HepG2 (cell line): ENCODE measurements around the gene NARF. TPM values are rescaled to one million over a fixed set of nuclear protein-coding genes. Genes with fewer than 3 reads are reported as not detected.

Experiments used
- CCDC6 ChIP-seq: sonication (generic); formaldehyde crosslinking; IDR thresholded peaks from 2 replicates; pipeline ENCODE4 v1.8.1; 2022; ENCODE audit warnings: mild to moderate bottlenecking, missing genetic modification reagents, moderate library complexity
- CREB3 ChIP-seq: sonication (generic); formaldehyde crosslinking; IDR thresholded peaks from 2 replicates; pipeline ENCODE4 v1.5.0; 2020; ENCODE audit warnings: missing genetic modification reagents
- GFI1 ChIP-seq: sonication (generic); formaldehyde crosslinking; IDR thresholded peaks from 2 replicates; pipeline ENCODE4 v1.5.0; 2020; ENCODE audit warnings: missing genetic modification reagents, mild to moderate bottlenecking, borderline replicate concordance
- HBP1 ChIP-seq: IDR thresholded peaks from 2 replicates; pipeline ENCODE4 v1.6.1; 2016; ENCODE audit warnings: low read depth, control low read depth
- HIC2 ChIP-seq: sonication (generic); formaldehyde crosslinking; IDR thresholded peaks from 2 replicates; pipeline ENCODE4 v1.9.0; 2022; ENCODE audit warnings: low read depth, missing genetic modification reagents
- IKZF4 ChIP-seq: sonication (generic); formaldehyde crosslinking; IDR thresholded peaks from 2 replicates; pipeline ENCODE4 v1.5.1; 2020; ENCODE audit warnings: borderline replicate concordance, mild to moderate bottlenecking, low read depth, missing genetic modification reagents; ENCODE audit errors: not compliant biosample characterization
- IRX3 ChIP-seq: sonication (generic); formaldehyde crosslinking; IDR thresholded peaks from 2 replicates; pipeline ENCODE4 v1.8.1; 2023; ENCODE audit warnings: mild to moderate bottlenecking, low read depth, missing genetic modification reagents, borderline replicate concordance
- KLF15 ChIP-seq: sonication (generic); formaldehyde crosslinking; IDR thresholded peaks from 2 replicates; pipeline ENCODE4 v1.8.1; 2023; ENCODE audit warnings: borderline replicate concordance, mild to moderate bottlenecking, inconsistent platforms, missing genetic modification reagents, mixed read lengths
- MXD4 ChIP-seq: IDR thresholded peaks from 2 replicates; pipeline ENCODE4 v1.6.1; 2016; ENCODE audit warnings: mild to moderate bottlenecking, missing biosample characterization, missing genetic modification reagents
- PREB ChIP-seq: sonication (generic); formaldehyde crosslinking; IDR thresholded peaks from 2 replicates; pipeline ENCODE4 v1.4.0; 2020; ENCODE audit warnings: missing genetic modification reagents
- TRAFD1 ChIP-seq: sonication (generic); formaldehyde crosslinking; IDR thresholded peaks from 2 replicates; pipeline ENCODE4 v1.5.1; 2020; ENCODE audit warnings: missing genetic modification reagents, mild to moderate bottlenecking, borderline replicate concordance
- ZBTB39 ChIP-seq: sonication (generic); formaldehyde crosslinking; IDR thresholded peaks from 2 replicates; pipeline ENCODE4 v1.5.0; 2020; ENCODE audit warnings: missing genetic modification reagents
- ZNF343 ChIP-seq: sonication (generic); formaldehyde crosslinking; IDR thresholded peaks from 2 replicates; pipeline ENCODE4 v1.4.0; 2020; ENCODE audit warnings: mild to moderate bottlenecking, missing genetic modification reagents
- ZNF549 ChIP-seq: sonication (generic); formaldehyde crosslinking; IDR thresholded peaks from 2 replicates; pipeline ENCODE4 v1.5.0; 2020; ENCODE audit warnings: missing genetic modification reagents
- ZNF678 ChIP-seq: sonication (generic); formaldehyde crosslinking; IDR thresholded peaks from 2 replicates; pipeline ENCODE4 v1.4.0; 2020; ENCODE audit warnings: mild to moderate bottlenecking, missing genetic modification reagents
- ZSCAN20 ChIP-seq: sonication (generic); formaldehyde crosslinking; IDR thresholded peaks from 2 replicates; pipeline ENCODE4 v1.4.0; 2020; ENCODE audit warnings: missing genetic modification reagents, mild to moderate bottlenecking, borderline replicate concordance
- ZZZ3 ChIP-seq: sonication (generic); formaldehyde crosslinking; IDR thresholded peaks from 2 replicates; pipeline ENCODE4 v1.4.0; 2020; ENCODE audit warnings: missing genetic modification reagents, mild to moderate bottlenecking, borderline replicate concordance
- polyA plus RNA-seq, 8 experiments: library from polyadenylated mRNA; depleted of rRNA in 3 of 8; stranded (reverse) in 7 of 8; unstranded in 1 of 8; fragments of >200 nt; fragmentation: Illumina TruSeq in 4 of 8; extraction: Trizol in 4 of 8; gene quantifications; 2 replicates each; pipeline versions ENCODE4 v1.2.1 to v1.2.3, GENCODE V29; 2011 to 2016; ENCODE audit warnings: low read depth in 4 of 8, missing spikeins in 1 of 8, mixed read lengths in 1 of 8; ENCODE audit not compliant: insufficient read depth in 1 of 8
- total RNA-seq, 5 experiments: library from RNA; depleted of rRNA; stranded (reverse); fragments of >200 nt; fragmentation: Illumina TruSeq; extraction: Trizol; gene quantifications; 2 replicates each; pipeline ENCODE4 v1.2.3, GENCODE V29; 2016; ENCODE audit warnings: low read depth in 1 of 5

NARF gene
- total and polyA plus RNA-seq, 2 of the 13 experiments (the other 11 are each of a cell fraction or from before 2014, with no cell fraction given), result 61.1 to 144 TPM

GRCh38 chr17:82418001-82418986, 40.2 kb upstream of the NARF start, which contains the start of the genes HEXD and OGFOD3 (continued):
- TF ChIP-seq ZNF678 (0 out of 2 replicates have a peak, but pooled peaks have one; percentile 47), ZZZ3 (CRISPR knock-in tag) (no peak), ZNF343 (CRISPR knock-in tag) (0 out of 2 replicates have a peak, but pooled peaks have one; percentile 32), CREB3 (peak; percentile 72; the same call in 1 of the 2 replicates), HIC2 (CRISPR knock-in tag) (0 out of 2 replicates have a peak, but pooled peaks have one; percentile 31), ZSCAN20 (CRISPR knock-in tag) (peak; percentile 65; the same call in 1 of the 2 replicates), PREB (CRISPR knock-in tag) (0 out of 2 replicates have a peak, but pooled peaks have one; percentile 33), IRX3 (CRISPR knock-in tag) (peak; percentile 97), IKZF4 (CRISPR knock-in tag) (peak; percentile 92), CCDC6 (CRISPR knock-in tag) (peak; percentile 97; the same call in 1 of the 2 replicates), HBP1 (CRISPR knock-in tag) (peak; percentile 95), TRAFD1 (CRISPR knock-in tag) (no peak), KLF15 (CRISPR knock-in tag) (no peak), ZBTB39 (no peak; the same call in 1 of the 2 replicates), MXD4 (CRISPR knock-in tag) (peak; percentile 89), ZNF549 (CRISPR knock-in tag) (no peak), GFI1 (CRISPR knock-in tag) (no peak; the same call in 1 of the 2 replicates)
